HepG2 (cell line): ENCODE results near the gene BPHL. TPM values are rescaled to one million over a fixed set of nuclear protein-coding genes. Genes with fewer than 3 reads are reported as not detected.

Experiments used
- ADNP ChIP-seq: sonication (generic); formaldehyde crosslinking; IDR thresholded peaks from 2 replicates; pipeline ENCODE4 v1.4.0; 2020; ENCODE audit warnings: missing genetic modification reagents
- ATF2 ChIP-seq: sonication (generic); formaldehyde crosslinking; IDR thresholded peaks from 2 replicates; pipeline ENCODE4 v1.4.0; 2020; ENCODE audit warnings: missing genetic modification reagents
- BRF2 ChIP-seq: sonication (generic); formaldehyde crosslinking; IDR thresholded peaks from 2 replicates; pipeline ENCODE4 v1.8.1; 2022; ENCODE audit warnings: mild to moderate bottlenecking, missing genetic modification reagents
- HBP1 ChIP-seq: IDR thresholded peaks from 2 replicates; pipeline ENCODE4 v1.6.1; 2016; ENCODE audit warnings: low read depth, control low read depth
- MED13 ChIP-seq: sonication (generic); formaldehyde crosslinking; IDR thresholded peaks from 2 replicates; pipeline ENCODE4 v1.5.0; 2020; ENCODE audit warnings: missing genetic modification reagents
- MIER3 ChIP-seq: IDR thresholded peaks from 2 replicates; pipeline ENCODE4 v1.6.1; 2016; ENCODE audit warnings: missing compliant biosample characterization, borderline replicate concordance
- NBN ChIP-seq: fragments of 450-650 bp; conservative IDR thresholded peaks from 2 replicates; pipeline ENCODE4 v1.6.1; 2017
- NFYB ChIP-seq: sonication (generic); formaldehyde crosslinking; IDR thresholded peaks from 2 replicates; pipeline ENCODE4 v1.4.0; 2020; ENCODE audit warnings: missing genetic modification reagents
- NR2C2 ChIP-seq: sonication (generic); formaldehyde crosslinking; IDR thresholded peaks from 2 replicates; pipeline ENCODE4 v1.4.0; 2020; ENCODE audit warnings: missing genetic modification reagents, mild to moderate bottlenecking, moderate library complexity, borderline replicate concordance
- NR2F6 ChIP-seq, 2 experiments: IDR thresholded peaks; 2 replicates each; pipeline ENCODE4 v1.6.1; 2016; ENCODE audit warnings: antibody characterized with exemption in 1 of 2, mild to moderate bottlenecking in 1 of 2
- PRMT3 ChIP-seq: sonication (generic); formaldehyde crosslinking; IDR thresholded peaks from 2 replicates; pipeline ENCODE4 v1.8.1; 2022; ENCODE audit warnings: low read depth, mild to moderate bottlenecking, moderate library complexity, missing genetic modification reagents, borderline replicate concordance
- SKIL ChIP-seq: sonication (generic); formaldehyde crosslinking; IDR thresholded peaks from 2 replicates; pipeline ENCODE4 v1.8.0; 2022; ENCODE audit warnings: missing genetic modification reagents, mild to moderate bottlenecking, moderate library complexity, borderline replicate concordance
- SMAD3 ChIP-seq: sonication (generic); formaldehyde crosslinking; IDR thresholded peaks from 2 replicates; pipeline ENCODE4 v1.4.0; 2020; ENCODE audit warnings: missing genetic modification reagents
- SRSF4 ChIP-seq: fragments of 200-400 bp; formaldehyde crosslinking; IDR thresholded peaks from one replicate; pipeline ENCODE4 v1.6.1; 2018; ENCODE audit warnings: mild to moderate bottlenecking, low read depth, low read length, moderate library complexity; ENCODE audit not compliant: poor library complexity, severe bottlenecking
- STAT5B ChIP-seq: sonication (generic); formaldehyde crosslinking; IDR thresholded peaks from 2 replicates; pipeline ENCODE4 v1.4.0; 2020; ENCODE audit warnings: missing genetic modification reagents
- TMF1 ChIP-seq: sonication (generic); formaldehyde crosslinking; IDR thresholded peaks from 2 replicates; pipeline ENCODE4 v1.8.1; 2022; ENCODE audit warnings: low read depth, missing genetic modification reagents
- TP53 ChIP-seq: sonication (generic); formaldehyde crosslinking; conservative IDR thresholded peaks from 2 replicates; pipeline ENCODE4 v1.4.0; 2020; ENCODE audit warnings: missing genetic modification reagents
- TRIM22 ChIP-seq: fragments of 450-650 bp; IDR thresholded peaks from 2 replicates; pipeline ENCODE4 v1.6.1; 2017
- ZBTB8A ChIP-seq: sonication (generic); formaldehyde crosslinking; IDR thresholded peaks from 2 replicates; pipeline ENCODE4 v1.4.0; 2020; ENCODE audit warnings: mild to moderate bottlenecking, low read depth, missing genetic modification reagents, borderline replicate concordance
- ZNF33A ChIP-seq: sonication (generic); formaldehyde crosslinking; IDR thresholded peaks from 2 replicates; pipeline ENCODE4 v1.5.1; 2020; ENCODE audit warnings: missing genetic modification reagents, mild to moderate bottlenecking, moderate library complexity, borderline replicate concordance
- ZNF432 ChIP-seq: sonication (generic); formaldehyde crosslinking; IDR thresholded peaks from 2 replicates; pipeline ENCODE4 v1.5.0; 2020; ENCODE audit warnings: missing genetic modification reagents, mild to moderate bottlenecking, borderline replicate concordance
- ZNF740 ChIP-seq: sonication (generic); formaldehyde crosslinking; IDR thresholded peaks from 2 replicates; pipeline ENCODE4 v1.4.0; 2020; ENCODE audit warnings: missing genetic modification reagents
- polyA plus RNA-seq, 8 experiments: library from polyadenylated mRNA; depleted of rRNA in 3 of 8; stranded (reverse) in 7 of 8; unstranded in 1 of 8; fragments of >200 nt; fragmentation: Illumina TruSeq in 4 of 8; extraction: Trizol in 4 of 8; gene quantifications; 2 replicates each; pipeline versions ENCODE4 v1.2.1 to v1.2.3, GENCODE V29; 2011 to 2016; ENCODE audit warnings: low read depth in 4 of 8, missing spikeins in 1 of 8, mixed read lengths in 1 of 8; ENCODE audit not compliant: insufficient read depth in 1 of 8
- total RNA-seq, 5 experiments: library from RNA; depleted of rRNA; stranded (reverse); fragments of >200 nt; fragmentation: Illumina TruSeq; extraction: Trizol; gene quantifications; 2 replicates each; pipeline ENCODE4 v1.2.3, GENCODE V29; 2016; ENCODE audit warnings: low read depth in 1 of 5

The BPHL gene
- total and polyA plus RNA-seq, 2 of the 13 experiments (the other 11 are each of a cell fraction or from before 2014, with no cell fraction given), result 37.8 to 39.5 TPM

GRCh38 chr6:3162565-3163247 lies 44.2 kb downstream of the BPHL start (continued):
- TF ChIP-seq SKIL (CRISPR knock-in tag), result peak; percentile 53; the same call in 1 of the 2 replicates
- TF ChIP-seq NBN, result no peak
- no peak for TF ChIP-seq ADNP (CRISPR knock-in tag)
- peak; percentile 61 for TF ChIP-seq STAT5B (CRISPR knock-in tag)
- TF ChIP-seq TRIM22, result no peak
- no peak for TF ChIP-seq BRF2 (CRISPR knock-in tag)
- TF ChIP-seq ATF2 (CRISPR knock-in tag), result peak; percentile 67; the same call in 1 of the 2 replicates
- no peak for TF ChIP-seq SRSF4
- TF ChIP-seq ZNF432 (CRISPR knock-in tag), result no peak
- TF ChIP-seq ZNF740 (CRISPR knock-in tag), result no peak
- TF ChIP-seq TMF1, result 0 out of 2 replicates have a peak, but pooled peaks have one; percentile 46
- peak; percentile 51; the same call in 1 of the 2 replicates for TF ChIP-seq ZBTB8A (CRISPR knock-in tag)
- TF ChIP-seq NR2C2 (CRISPR knock-in tag), result peak; percentile 68
- no peak for TF ChIP-seq NR2F6 (IDR thresholded peaks at IDR 0.05)
- TF ChIP-seq NR2F6 (CRISPR knock-in tag; IDR thresholded peaks at IDR 0.05), result peak; percentile 61; the same call in 1 of the 2 replicates
- TF ChIP-seq MIER3 (CRISPR knock-in tag), result peak; percentile 63; the same call in 1 of the 2 replicates
- no peak for TF ChIP-seq PRMT3 (CRISPR knock-in tag)
- TF ChIP-seq TP53 (CRISPR knock-in tag), result no peak
- TF ChIP-seq ZNF33A (CRISPR knock-in tag), result 0 out of 2 replicates have a peak, but pooled peaks have one; percentile 34
- peak; percentile 25; the same call in 1 of the 2 replicates for TF ChIP-seq NFYB (CRISPR knock-in tag)
- TF ChIP-seq SMAD3, result peak; percentile 48; the same call in 1 of the 2 replicates
- TF ChIP-seq HBP1, result no peak; the same call in 1 of the 2 replicates
- no peak for TF ChIP-seq MED13 (CRISPR knock-in tag)
